HCT116 (cell line): Measurements from ENCODE around the gene EPS8L2. TPM values are rescaled to one million over a fixed set of nuclear protein-coding genes. Genes with fewer than 3 reads are reported as not detected.
A peak's percentile ranks its signal among the peaks of the same experiment; 100 is the strongest.

Experiments
- ATAC-seq: fragments of 200-7000 bp; cut with Tn5 transposase; 2 replicates; pipeline ENCODE4 v1.9.1; 2020; ENCODE audit warnings: mild to moderate bottlenecking, moderate library complexity
- BruUV-seq: library from RNA; stranded (reverse); fragments of 400-500 nt; replicated peaks from 2 replicates; lab custom pipeline; 2021; lab: Mats Ljungman, UMichigan
- CTCF ChIA-PET: fragments of 300-600 bp; sonication (Branson Sonifier 250); formaldehyde crosslinking; loops from one replicate; lab custom pipeline; 2021; ENCODE audit warnings: antibody characterized with exemption; lab: Charles Lee
- POLR2A ChIA-PET: fragments of 300-600, 350-600 bp; sonication (Branson Sonifier 250); formaldehyde crosslinking; loops from one replicate; lab custom pipeline; 2021; ENCODE audit warnings: antibody characterized with exemption; lab: Charles Lee
- RAD21 ChIA-PET, 2 experiments: fragments of 300-600 bp; sonication (Branson Sonifier 250); formaldehyde crosslinking; loops; one replicate each; lab custom pipeline; 2023; ENCODE audit warnings: low total read pairs in 2 of 2; ENCODE audit not compliant: uncharacterized antibody in 2 of 2, unreplicated experiment in 2 of 2, low non-redundant PET in 1 of 2; lab: Charles Lee
- DNase-seq: peaks from one replicate; pipeline ENCODE4 v3.0.0-alpha.2; 2010; ENCODE audit warnings: low read depth, low spot score
- H2AFZ ChIP-seq: fragments of 200-600 bp; shearing (Covaris generic), sonication (generic); 2 replicates; pipeline ENCODE4 v1.6.1; 2017; ENCODE audit warnings: low read depth, mixed run types, mixed read lengths, antibody characterized with exemption, low read length; ENCODE audit not compliant: poor library complexity, severe bottlenecking
- H3K27ac ChIP-seq: 2 replicates; pipeline ENCODE4 v1.5.1; 2012; ENCODE audit warnings: low read depth, low read length
- H3K27me3 ChIP-seq: fragments of 200-600 bp; sonication (generic); 2 replicates; pipeline ENCODE4 v1.6.1; 2016; ENCODE audit warnings: mixed run types, low read length, mixed read lengths; ENCODE audit not compliant: insufficient read depth
- H3K36me3 ChIP-seq, 2 experiments: fragments of 200-500 bp in 1 of 2; fragments of 200-600 bp in 1 of 2; sonication (Bioruptor generic) in 1 of 2; sonication (generic) in 1 of 2; 2 replicates each; pipeline versions ENCODE4 v1.5.1 to v1.6.1; 2014 to 2016; ENCODE audit warnings: low read length in 2 of 2, inconsistent platforms in 1 of 2, mixed read lengths in 1 of 2, mixed run types in 1 of 2; ENCODE audit not compliant: insufficient read depth in 2 of 2, control insufficient read depth in 1 of 2
- H3K4me1 ChIP-seq, 2 experiments: fragments of 200-600 bp in 1 of 2; sonication (generic) in 1 of 2; 2 replicates each; pipeline versions ENCODE4 v1.5.1 to v1.6.1; 2012 to 2017; ENCODE audit warnings: low read length in 2 of 2, inconsistent platforms in 1 of 2, mild to moderate bottlenecking in 1 of 2, mixed read lengths in 1 of 2, mixed run types in 1 of 2, moderate library complexity in 1 of 2; ENCODE audit not compliant: insufficient read depth in 2 of 2, control insufficient read depth in 1 of 2
- H3K4me2 ChIP-seq: fragments of 200-600 bp; sonication (generic); 2 replicates; pipeline ENCODE4 v1.6.1; 2017; ENCODE audit warnings: mixed run types, low read length, mixed read lengths
- H3K4me3 ChIP-seq, 2 experiments: fragments of 200-600 bp in 1 of 2; sonication (generic) in 1 of 2; replicated peaks in 1 of 2; 2 replicates each; pipeline ENCODE4 v1.5.1; 2011 to 2016; ENCODE audit warnings: low read length in 2 of 2, control low read depth in 1 of 2, low read depth in 1 of 2, mild to moderate bottlenecking in 1 of 2, mixed read lengths in 1 of 2, mixed run types in 1 of 2
- H3K79me2 ChIP-seq: fragments of 200-600 bp; sonication (generic); 2 replicates; pipeline ENCODE4 v1.6.1; 2017; ENCODE audit warnings: mild to moderate bottlenecking, mixed run types, low read length, moderate library complexity, mixed read lengths; ENCODE audit not compliant: insufficient read depth
- H3K9ac ChIP-seq: fragments of 200-600 bp; sonication (generic); 2 replicates; pipeline ENCODE4 v1.6.1; 2016; ENCODE audit warnings: low read length, mixed read lengths
- H3K9me2 ChIP-seq: fragments of 200-600 bp; sonication (generic), shearing (Covaris generic); 2 replicates; pipeline ENCODE4 v1.6.1; 2017; ENCODE audit warnings: mixed run types, mild to moderate bottlenecking, moderate library complexity; ENCODE audit not compliant: insufficient read depth
- H3K9me3 ChIP-seq, 2 experiments: fragments of 200-500 bp in 1 of 2; fragments of 200-600 bp in 1 of 2; sonication (Bioruptor generic) in 1 of 2; sonication (generic) in 1 of 2; 2 replicates each; pipeline ENCODE4 v1.6.1; 2014 to 2017; ENCODE audit warnings: low read length in 2 of 2, mixed read lengths in 2 of 2, inconsistent platforms in 1 of 2, low read depth in 1 of 2, mild to moderate bottlenecking in 1 of 2, mixed run types in 1 of 2, moderate library complexity in 1 of 2; ENCODE audit not compliant: control insufficient read depth in 1 of 2, insufficient read depth in 1 of 2
- H4K20me1 ChIP-seq: fragments of 200-600 bp; sonication (generic), shearing (Covaris generic); 2 replicates; pipeline ENCODE4 v1.6.1; 2017; ENCODE audit warnings: mixed run types, mild to moderate bottlenecking, moderate library complexity; ENCODE audit not compliant: insufficient read depth
- CEBPB ChIP-seq: IDR thresholded peaks from 2 replicates; pipeline ENCODE4 v1.6.1; 2012; ENCODE audit warnings: low read depth
- ELF1 ChIP-seq: IDR thresholded peaks from 2 replicates; pipeline ENCODE4 v1.6.1; 2012; ENCODE audit warnings: low read depth, borderline replicate concordance
- EZH2phosphoT487 ChIP-seq: fragments of 200-600 bp; IDR thresholded peaks from 2 replicates; pipeline ENCODE4 v1.6.1; 2018; ENCODE audit warnings: antibody characterized with exemption, borderline replicate concordance
- POLR2AphosphoS5 ChIP-seq: IDR thresholded peaks from 2 replicates; pipeline ENCODE4 v1.6.1; 2011; ENCODE audit warnings: mild to moderate bottlenecking, low read depth, low read length, moderate library complexity
- TCF7L2 ChIP-seq: IDR thresholded peaks from 2 replicates; pipeline ENCODE4 v1.7.0; 2011; ENCODE audit warnings: borderline replicate concordance, inconsistent platforms; ENCODE audit not compliant: insufficient read depth, insufficient read length; ENCODE audit errors: extremely low read depth
- YY1 ChIP-seq: IDR thresholded peaks from 2 replicates; pipeline ENCODE4 v1.6.1; 2011; ENCODE audit warnings: low read length, low read depth, moderate library complexity, mild to moderate bottlenecking; ENCODE audit not compliant: insufficient replicate concordance; ENCODE audit errors: extremely low read depth
- ZNF274 ChIP-seq: fragments of 200-500 bp; sonication (Bioruptor generic); IDR thresholded peaks from 2 replicates; pipeline ENCODE4 v1.6.1; 2014; ENCODE audit warnings: mild to moderate bottlenecking, low read depth, low read length, inconsistent platforms
- intact Hi-C: fragments of 100-400 bp; cut with micrococcal nuclease; formaldehyde crosslinking; loops from 2 replicates; pipeline ENCODE4 v1.10.0; 2022
- total RNA-seq: library from RNA; stranded (reverse); gene quantifications from one replicate; pipeline ENCODE4 v1.2.1, GENCODE V29; 2021; ENCODE audit not compliant: unreplicated experiment
- TF ChIP-seq, protein P1 (sequence below): IDR thresholded peaks from 2 replicates; pipeline ENCODE4 v1.6.1; 2011; ENCODE audit warnings: mild to moderate bottlenecking, low read length, moderate library complexity; ENCODE audit not compliant: insufficient replicate concordance; ENCODE audit errors: extremely low read depth
- TF ChIP-seq, protein P2 (sequence below): IDR thresholded peaks from 2 replicates; pipeline ENCODE4 v1.6.1; 2012; ENCODE audit warnings: low read depth
- TF ChIP-seq, protein P3 (sequence below): IDR thresholded peaks from 2 replicates; pipeline ENCODE4 v1.6.1; 2012

EPS8L2 gene
- total RNA-seq, 1 experiment from 2014 or later = 157 TPM

DNA sequence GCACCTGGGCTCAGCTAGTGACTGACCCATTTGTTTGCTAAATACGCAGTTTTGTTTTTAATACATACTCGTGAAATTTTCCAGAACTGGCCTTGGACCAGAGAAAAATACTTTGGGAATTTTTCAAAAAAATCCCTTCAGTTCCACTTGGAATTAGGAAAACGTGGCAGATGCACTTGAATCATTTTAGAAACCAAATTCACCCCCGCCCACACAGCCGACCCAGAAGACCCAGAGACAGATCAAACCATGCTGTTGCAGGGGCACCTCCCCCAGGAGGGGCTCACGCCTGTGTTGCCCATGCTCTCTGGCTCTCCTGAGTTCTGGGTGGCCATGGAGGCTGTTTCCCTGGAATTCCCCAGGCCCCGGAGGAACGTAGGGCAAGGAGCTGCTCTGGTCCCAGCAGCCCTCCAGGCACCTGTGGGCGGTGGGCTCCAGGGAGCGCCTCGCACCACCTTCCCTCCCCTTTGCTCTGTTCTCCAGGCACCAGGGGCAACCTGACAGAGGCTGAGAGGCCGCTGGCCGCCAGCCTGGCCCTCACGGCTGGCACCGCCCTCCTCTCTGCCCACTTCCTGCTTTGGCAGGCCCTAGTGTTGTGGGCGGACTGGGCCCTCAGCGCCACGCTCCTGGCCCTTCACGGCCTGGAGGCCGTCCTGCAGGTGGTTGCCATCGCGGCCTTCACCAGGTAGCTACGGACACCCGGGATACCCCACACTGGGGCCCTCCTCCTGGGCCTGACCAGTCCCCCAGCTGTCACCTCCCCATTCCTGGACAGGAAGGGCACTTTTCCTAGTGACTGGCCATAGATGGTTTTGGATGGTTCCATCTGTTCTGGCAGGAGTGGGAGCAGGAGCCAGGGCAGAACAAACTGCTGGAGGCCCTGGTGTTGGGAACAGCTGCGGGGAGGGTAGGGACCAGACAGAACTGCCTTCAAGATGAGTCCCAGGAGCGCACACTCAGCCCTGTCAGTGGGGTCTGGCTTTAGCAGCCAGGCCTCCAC lies 3.3 kb upstream of the EPS8L2 start:
- no TSS peak for BruUV-seq
- Histone ChIP-seq H3K9me3 (no peaks in the 10 kb centered on the region), H4K20me1 (no peaks in the 10 kb centered on the region), H3K79me2 (peaks cover 27% of the 10 kb centered on the region), H3K27ac (peak overlapping the region; percentile 58; the same call in 1 of the 2 replicates), H3K4me3 (no peak overlapping the region), H2AFZ (no peak overlapping the region), H3K9me2 (no peaks in the 10 kb centered on the region), H3K27me3 (no peaks in the 10 kb centered on the region), H3K4me1 (peaks cover 30 to 46% of the 10 kb centered on the region in 2 experiments), H3K36me3 (no peaks in the 10 kb centered on the region; a peak in 1 of 4 replicates), H3K9ac (no peak overlapping the region), H3K4me2 (0 out of 2 replicates have a peak overlapping the region, but pooled peaks have one; percentile 17)
- intact Hi-C loops = no loop called here
- no peak for DNase-seq
- ATAC-seq = no peak
- TF ChIP-seq ZNF274 (no peak), YY1 (no peak), CEBPB (no peak), EZH2phosphoT487 (no peak), POLR2AphosphoS5 (peak; percentile 34), TCF7L2 (no peak), ELF1 (no peak)
- TF ChIP-seq, protein P1, sequence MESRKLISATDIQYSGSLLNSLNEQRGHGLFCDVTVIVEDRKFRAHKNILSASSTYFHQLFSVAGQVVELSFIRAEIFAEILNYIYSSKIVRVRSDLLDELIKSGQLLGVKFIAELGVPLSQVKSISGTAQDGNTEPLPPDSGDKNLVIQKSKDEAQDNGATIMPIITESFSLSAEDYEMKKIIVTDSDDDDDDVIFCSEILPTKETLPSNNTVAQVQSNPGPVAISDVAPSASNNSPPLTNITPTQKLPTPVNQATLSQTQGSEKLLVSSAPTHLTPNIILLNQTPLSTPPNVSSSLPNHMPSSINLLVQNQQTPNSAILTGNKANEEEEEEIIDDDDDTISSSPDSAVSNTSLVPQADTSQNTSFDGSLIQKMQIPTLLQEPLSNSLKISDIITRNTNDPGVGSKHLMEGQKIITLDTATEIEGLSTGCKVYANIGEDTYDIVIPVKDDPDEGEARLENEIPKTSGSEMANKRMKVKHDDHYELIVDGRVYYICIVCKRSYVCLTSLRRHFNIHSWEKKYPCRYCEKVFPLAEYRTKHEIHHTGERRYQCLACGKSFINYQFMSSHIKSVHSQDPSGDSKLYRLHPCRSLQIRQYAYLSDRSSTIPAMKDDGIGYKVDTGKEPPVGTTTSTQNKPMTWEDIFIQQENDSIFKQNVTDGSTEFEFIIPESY = peak; percentile 45
- TF ChIP-seq, protein P2, sequence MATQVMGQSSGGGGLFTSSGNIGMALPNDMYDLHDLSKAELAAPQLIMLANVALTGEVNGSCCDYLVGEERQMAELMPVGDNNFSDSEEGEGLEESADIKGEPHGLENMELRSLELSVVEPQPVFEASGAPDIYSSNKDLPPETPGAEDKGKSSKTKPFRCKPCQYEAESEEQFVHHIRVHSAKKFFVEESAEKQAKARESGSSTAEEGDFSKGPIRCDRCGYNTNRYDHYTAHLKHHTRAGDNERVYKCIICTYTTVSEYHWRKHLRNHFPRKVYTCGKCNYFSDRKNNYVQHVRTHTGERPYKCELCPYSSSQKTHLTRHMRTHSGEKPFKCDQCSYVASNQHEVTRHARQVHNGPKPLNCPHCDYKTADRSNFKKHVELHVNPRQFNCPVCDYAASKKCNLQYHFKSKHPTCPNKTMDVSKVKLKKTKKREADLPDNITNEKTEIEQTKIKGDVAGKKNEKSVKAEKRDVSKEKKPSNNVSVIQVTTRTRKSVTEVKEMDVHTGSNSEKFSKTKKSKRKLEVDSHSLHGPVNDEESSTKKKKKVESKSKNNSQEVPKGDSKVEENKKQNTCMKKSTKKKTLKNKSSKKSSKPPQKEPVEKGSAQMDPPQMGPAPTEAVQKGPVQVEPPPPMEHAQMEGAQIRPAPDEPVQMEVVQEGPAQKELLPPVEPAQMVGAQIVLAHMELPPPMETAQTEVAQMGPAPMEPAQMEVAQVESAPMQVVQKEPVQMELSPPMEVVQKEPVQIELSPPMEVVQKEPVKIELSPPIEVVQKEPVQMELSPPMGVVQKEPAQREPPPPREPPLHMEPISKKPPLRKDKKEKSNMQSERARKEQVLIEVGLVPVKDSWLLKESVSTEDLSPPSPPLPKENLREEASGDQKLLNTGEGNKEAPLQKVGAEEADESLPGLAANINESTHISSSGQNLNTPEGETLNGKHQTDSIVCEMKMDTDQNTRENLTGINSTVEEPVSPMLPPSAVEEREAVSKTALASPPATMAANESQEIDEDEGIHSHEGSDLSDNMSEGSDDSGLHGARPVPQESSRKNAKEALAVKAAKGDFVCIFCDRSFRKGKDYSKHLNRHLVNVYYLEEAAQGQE = no peak
- TF ChIP-seq, protein P3, sequence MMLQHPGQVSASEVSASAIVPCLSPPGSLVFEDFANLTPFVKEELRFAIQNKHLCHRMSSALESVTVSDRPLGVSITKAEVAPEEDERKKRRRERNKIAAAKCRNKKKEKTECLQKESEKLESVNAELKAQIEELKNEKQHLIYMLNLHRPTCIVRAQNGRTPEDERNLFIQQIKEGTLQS = no peak
- POLR2A ChIA-PET = no interaction called here
- RAD21 ChIA-PET = no interaction called here
- CTCF ChIA-PET = no interaction called here
